CD4-positive, alpha-beta T cell treated with Interleukin-10 for 1 hour (primary cell): Measurements from ENCODE around the gene AQP6.
A peak's percentile ranks its signal among the peaks of the same experiment; 100 is the strongest.

ENCODE experiments used
- DNase-seq: peaks from one replicate; pipeline ENCODE4 v3.0.0-alpha.2; 2020

AQP6 gene

GRCh38 chr12:49943625-49943960, 29.2 kb upstream of the AQP6 start:
- no peak for DNase-seq

DNA sequence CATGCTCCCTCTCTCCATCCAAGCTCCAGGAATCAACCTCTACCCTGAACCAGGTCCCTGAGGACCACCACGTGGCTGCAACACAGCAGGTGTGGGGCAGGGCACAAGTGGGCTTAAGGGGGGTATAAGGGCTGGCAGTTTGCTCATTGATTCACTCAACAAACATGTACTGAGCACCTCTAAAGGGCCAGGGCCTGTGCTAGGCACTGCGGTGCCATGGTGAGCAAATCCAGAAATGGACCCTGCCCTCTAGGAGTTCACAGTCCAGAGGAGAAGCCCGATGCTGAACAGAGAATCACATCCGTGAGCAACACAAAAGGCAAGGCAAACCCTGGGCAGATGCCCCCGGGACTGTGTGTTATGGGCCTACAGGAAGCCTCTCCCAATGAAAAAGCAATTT, 28.7 kb upstream of the AQP6 start:
- DNase-seq = no peak

DNA sequence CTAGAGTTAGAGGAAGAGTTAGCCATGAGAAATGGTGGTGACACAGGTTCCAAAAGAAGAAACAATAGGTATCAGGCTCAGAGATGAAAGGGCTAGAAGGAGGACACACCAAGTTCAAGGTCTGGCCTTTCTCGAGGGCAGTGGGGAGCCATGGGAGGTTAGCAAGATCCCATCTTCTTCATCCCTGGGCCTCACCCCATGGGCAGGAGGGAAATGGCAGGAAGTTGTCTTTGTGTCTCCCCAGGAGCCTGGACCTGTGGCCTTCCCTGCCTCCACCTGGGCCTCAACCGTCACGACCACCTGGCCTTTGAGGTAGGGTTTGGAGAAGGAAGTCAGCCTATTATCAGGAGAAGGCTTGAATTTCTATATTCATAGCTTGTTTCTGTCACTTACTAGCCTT, 28.0 kb upstream of the AQP6 start:
- no peak for DNase-seq

DNA sequence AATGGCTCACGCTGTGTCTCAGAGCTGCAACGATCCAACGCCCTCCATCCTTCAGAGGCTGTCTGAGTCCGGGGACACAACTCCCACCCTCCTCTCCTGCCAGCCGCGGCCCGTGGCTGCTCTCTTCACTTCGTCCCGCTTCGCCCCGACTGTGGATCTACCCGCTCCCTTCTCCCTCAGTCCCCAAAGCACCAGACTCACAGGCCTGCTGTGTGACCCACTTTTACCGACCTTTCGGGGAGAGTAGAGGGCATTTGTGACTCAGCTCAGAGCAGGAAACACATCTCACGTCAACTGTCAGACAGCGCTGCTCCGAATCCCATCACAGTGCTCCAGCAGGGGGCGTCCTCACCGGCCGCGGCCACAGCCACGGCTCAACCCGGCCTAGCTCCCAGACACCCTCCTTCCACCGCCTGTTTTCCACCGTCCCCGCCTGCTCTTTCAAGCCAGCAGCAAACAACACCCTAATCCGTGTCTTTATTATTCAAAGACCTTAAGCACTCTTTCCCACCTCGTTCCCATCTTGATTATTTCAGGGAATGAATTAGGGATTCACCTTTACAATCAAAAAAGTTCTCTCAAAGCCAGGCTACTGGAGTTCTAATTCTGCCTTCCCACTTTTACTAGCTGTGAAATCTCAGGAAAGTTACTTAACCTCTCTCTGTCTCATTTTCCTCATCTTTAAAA, 27.2 kb upstream of the AQP6 start:
- peak; percentile 82 for DNase-seq

DNA sequence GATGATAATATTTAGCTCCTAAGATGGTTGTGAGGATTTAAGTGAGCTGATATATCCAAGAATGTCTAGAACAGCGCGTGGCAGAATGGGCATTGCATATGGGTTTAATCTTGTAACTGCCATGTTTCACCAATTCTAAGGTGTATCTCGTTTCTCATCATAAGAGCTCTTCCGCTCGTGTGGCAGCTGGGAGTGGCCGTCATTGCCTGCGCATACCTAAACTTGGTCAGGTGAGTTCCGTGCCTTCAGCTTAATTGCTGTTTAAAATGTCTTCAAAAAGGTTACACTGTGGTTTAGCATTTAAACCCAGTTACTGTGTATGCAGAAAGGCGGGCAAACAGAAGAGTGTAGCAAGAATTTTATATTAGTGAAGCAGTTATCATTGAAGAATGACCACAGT, 26.7 kb upstream of the AQP6 start:
- DNase-seq = peak; percentile 4

DNA sequence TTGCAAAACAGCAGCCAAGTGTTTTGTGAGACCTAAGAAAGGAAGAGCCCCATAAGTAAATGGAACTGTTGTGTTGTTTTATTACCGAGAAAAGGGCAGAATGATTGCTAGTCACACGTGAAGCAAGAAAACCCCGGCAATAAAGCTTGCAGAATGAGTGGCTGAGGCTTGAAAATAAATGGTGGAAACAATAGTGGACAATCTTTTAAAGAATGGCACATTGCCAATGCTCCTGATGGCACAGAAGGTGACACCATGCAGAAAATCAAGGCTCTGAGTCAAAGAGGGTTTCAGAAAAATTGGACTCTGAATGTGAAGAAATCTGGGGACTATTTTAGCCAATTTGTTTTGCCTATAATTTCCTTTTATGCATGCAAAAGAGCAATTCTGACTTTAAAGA, 26.2 kb upstream of the AQP6 start:
- no peak for DNase-seq

DNA sequence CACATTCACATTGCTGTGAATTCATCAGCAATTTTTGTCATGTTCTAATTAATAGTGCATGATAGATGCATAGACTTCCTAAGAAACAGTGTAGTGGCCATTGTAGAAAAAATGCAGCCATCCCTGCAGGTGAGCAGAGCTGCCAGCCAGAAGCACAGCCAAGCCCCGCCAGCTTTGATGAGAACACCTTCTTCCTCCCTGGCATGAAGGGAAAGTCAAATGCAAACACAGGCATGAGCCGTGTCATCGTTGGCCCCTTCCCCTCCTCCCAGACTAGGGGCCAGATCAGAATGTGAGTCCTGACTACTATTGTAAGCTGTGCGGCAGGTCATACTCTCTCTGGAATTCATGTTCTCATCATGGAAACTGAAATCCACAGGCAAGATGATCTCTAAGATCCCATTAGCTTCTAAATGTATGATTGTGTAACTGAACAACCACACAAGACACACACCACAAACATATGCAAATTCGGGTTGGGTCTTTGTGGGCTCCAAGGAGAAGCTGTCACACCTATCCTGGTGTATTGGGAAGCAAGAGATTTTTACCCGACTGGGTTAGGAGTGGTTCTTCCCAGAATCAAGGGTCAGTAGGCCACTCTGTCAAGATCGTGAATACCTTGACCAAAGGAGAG, 25.0 kb upstream of the AQP6 start:
- no peak for DNase-seq

DNA sequence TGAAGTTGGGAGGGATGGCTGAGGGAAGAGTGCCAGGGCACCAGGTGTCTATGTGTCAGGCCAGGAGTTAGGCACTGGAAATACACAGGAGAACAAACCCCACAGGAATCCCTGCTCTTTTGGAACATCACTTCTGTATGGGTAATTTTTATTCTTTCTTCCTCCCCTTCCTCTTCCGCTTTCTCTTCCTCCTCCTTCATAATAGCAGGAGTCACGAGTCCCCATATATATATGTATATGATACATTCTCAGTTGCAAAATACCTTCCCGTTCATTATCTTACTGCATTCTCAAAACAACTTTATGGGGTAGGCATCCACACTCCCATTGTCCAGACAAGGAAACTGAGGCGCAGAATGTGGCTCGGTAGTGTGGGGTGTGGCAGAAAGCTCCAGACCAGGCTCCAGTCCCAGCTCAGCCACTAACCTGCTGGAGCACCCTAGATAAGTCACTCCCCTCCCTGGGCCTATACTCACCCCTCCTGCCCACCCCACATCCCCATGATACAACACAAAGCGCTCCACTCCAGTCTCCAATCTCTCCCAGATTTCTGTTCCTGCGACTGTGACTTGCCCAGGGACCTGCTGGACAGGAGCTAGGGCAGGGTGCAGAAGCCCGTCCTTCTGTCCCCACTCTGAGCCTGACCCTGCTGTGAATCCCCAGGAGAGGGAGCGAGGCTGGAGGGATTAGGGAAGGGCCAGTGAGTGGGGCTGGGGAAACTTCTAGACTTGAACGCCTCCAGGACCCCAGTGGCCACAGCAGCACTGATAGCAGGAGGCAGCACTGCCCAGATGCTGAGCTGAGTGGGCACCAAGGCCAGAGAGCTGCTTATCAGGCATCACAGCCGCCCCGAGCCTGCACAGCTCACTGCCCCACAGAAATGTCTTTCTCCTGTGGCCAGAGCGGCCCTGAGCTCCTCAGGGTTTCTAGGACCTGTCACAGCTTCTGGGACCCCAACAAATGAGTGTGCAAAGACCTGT, 23.6 kb upstream of the AQP6 start:
- no peak for DNase-seq

DNA sequence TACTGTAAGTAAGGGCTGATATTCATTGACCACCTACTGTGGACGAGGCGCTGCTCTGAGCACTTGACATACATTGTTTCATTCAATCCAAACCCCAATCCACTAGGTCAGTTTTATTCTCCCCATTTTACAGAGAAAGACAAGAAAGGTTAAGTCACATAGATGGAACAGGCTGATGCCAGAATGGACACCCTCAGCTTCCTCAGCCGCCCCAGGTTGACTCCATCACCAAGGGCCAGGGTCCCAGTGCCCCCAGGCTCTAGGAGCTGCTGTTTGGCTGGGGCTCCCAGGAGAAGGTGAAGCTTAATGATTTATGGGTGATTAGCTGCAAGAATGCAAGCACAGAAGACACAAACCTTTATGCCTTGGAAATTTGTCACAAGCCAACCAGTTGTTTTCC, 22.9 kb upstream of the AQP6 start:
- DNase-seq = no peak

- no peak for DNase-seq
Observed at GRCh38 chr12:49950273-49951251, 22.2 kb upstream of the AQP6 start, which contains the start of gene AQP2. AQP2 (plus strand) TSS chr12:49950737; CDS start chr12:49950831, 94 bp downstream.

DNA sequence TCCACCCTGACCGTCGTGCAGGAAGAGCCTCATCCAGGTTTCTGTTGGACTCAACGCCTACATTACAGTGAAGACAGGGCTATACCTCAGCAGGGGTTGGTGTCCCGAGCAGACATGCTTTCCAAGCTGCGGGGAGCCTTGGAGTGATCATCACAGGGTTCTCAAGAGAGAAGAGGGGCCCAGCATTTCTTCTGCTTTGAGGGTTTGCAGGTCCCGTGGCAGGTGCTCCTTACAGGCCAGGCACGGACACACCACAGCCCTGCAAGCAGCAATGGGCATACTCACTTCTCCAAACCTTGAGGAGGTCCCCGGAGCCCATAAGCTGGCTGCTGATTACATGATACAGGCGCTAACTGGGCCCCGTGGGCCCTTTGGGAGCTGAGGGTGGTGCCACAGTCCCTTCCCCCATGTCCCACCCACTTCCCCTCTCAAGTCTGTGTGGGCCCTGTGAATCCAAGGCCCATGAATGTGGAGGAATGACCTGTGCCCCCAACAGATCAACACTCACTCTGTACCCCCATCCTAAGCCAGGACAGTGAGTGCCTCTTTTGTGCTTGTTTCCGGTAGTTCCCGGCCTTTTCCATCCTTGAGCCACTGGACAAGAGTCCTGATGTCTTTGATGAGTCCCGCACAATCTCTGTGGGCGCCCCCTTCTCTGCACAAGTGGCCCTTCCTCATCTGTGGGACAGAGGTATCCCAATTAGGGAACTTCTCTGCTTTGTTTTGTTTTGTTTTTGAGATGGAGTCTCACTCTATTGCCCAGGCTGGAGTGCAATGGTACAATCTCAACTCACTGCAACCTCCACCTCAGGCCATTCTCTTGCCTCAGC, 21.1 kb upstream of the AQP6 start:
- DNase-seq = no peak

DNA sequence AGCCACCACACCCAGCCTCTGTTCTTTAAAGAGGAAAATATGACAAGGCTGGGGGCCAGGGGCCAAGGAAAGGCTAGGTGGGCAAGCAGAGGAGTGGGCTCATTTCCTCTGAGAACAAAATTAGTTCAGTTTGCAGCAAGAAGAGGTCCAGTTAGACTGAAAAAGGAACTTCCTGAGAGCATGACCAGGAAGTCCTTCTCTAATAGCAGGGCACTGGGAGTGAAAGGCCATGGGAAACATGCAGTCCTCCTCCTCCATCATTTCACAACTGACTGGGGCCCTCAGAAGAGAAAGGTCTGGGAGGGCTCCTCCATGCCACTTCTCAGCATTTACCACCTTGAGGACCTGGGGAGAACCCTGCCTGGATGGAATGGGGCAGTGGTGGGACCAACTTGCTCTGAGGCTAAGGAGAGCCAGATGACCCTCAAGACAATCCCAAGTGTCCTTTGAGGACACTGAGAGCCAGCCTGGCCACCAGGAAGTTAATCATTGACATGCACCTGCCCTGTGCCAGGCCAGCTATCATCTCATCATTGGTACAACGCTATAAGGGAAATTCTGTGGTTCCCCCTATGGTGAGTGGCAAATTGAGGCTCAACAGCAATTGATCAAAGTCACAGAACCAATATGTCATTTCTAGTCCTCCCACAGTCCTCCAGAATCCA, 20.2 kb upstream of the AQP6 start:
- no peak for DNase-seq

- no peak for DNase-seq
Observed at GRCh38 chr12:49953151-49953550, 19.6 kb upstream of the AQP6 start.

GRCh38 chr12:49953961-49954846, 18.5 kb upstream of the AQP6 start:
- DNase-seq = no peak

- no peak for DNase-seq
Observed at GRCh38 chr12:49954863-49955830, 17.6 kb upstream of the AQP6 start.

DNA sequence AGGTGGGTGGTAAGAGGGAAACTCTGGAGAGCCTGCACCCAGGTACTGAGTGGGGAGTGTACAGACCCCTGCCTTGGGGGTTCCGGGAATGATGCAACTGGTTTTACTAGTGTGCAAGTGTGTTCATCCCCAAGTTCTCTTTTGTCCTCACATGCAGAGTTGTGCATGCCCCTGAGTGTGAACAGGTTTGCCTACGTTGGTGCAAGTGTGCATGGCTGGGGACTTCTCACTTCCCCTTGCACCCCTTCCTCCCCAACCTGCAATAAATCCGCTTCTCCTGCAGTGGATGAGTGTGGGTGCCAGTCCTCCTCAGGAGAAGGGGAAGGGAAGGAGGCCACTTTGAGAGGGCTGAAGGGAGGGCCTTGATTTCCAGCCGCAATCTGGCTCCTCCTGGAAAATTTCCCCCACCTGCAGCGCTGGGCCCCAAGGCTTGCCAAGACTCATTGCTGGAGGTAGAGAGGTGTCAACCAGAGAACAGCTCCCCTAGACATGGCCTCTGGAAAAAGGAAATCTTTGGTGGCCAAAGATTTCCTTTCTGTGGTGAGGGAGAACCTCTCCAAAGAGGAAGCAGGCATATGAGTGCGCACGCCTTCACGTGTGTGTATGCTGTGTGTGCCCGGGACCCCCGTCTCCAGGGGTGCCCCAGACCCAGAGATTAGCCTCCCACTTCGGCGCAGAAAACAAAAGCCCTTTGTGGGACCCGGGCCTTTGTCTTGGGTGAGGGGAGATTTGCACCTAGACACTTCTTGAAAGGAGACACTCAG, 16.7 kb upstream of the AQP6 start:
- no peak for DNase-seq

DNA sequence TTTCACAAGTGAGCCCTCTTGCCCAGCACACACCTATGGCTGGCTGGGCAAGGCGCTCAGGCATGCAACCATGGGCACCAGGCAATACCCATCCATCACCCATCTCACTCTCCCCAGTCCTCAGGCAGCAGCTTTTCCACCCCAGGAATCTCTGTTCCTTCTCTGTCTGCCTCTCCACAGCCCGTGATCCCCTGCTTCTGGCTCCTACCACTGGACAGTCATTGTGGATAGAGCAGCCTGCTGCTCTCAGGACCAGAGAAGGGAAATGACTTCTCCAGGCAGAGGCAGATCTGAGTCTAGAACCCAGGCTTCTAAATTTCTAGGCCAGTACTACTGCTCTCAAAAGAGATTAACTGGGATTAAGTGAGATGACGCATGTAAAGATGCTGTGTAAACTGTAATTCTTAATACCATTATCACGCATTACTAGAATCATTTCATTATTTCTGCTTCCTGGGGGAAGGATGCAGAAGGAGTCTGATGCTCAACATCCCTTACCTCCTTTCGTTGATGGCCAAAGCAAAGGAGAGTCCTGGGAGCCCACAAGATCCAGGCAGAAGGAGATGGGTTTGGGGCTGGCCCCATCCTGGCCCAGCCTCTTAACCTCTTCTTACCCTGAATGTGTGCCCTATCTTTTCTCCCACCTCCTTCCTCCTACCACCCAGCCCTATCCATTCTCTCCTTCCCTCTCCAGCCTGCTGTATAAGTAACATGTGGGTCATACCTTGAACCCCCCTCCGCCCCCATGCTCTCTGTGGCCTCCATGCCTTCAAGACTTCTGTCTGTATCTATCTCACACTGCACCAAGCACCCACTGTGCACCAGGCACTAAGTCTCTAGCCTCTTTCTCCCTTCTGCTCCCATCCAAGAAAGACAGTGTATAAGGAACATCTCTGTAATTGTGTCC, 15.8 kb upstream of the AQP6 start:
- DNase-seq = no peak
